K562 (cell line): ENCODE results near the gene SH3BGRL3. TPM values are rescaled to one million over a fixed set of nuclear protein-coding genes. Genes with fewer than 3 reads are reported as not detected.

ENCODE experiments used
- ATF6 ChIP-seq: sonication (generic); formaldehyde crosslinking; IDR thresholded peaks from 2 replicates; pipeline ENCODE4 v1.4.0; 2020; ENCODE audit warnings: mild to moderate bottlenecking, missing genetic modification reagents
- CBFA2T3 ChIP-seq: fragments of 450-650 bp; IDR thresholded peaks from 2 replicates; pipeline ENCODE4 v1.6.1; 2017
- ERF ChIP-seq: fragments of 450-650 bp; formaldehyde crosslinking; IDR thresholded peaks from 2 replicates; pipeline ENCODE4 v1.4.0; 2020; ENCODE audit warnings: mild to moderate bottlenecking, mixed read lengths
- EWSR1 ChIP-seq: fragments of 450-650 bp; IDR thresholded peaks from 2 replicates; pipeline ENCODE4 v1.6.1; 2018; ENCODE audit warnings: borderline replicate concordance, mild to moderate bottlenecking, low read depth, moderate library complexity; ENCODE audit not compliant: partially characterized antibody
- FOXK1 ChIP-seq: sonication (generic); formaldehyde crosslinking; IDR thresholded peaks from 2 replicates; pipeline ENCODE4 v1.8.0; 2022; ENCODE audit warnings: missing genetic modification reagents, mild to moderate bottlenecking, borderline replicate concordance
- FOXM1 ChIP-seq, 2 experiments: fragments of 450-650 bp in 1 of 2; sonication (generic) in 1 of 2; formaldehyde crosslinking in 1 of 2; IDR thresholded peaks; 2 replicates each; pipeline versions ENCODE4 v1.6.1 to v1.9.0; 2017 to 2022; ENCODE audit warnings: low read depth in 2 of 2, mild to moderate bottlenecking in 2 of 2, missing genetic modification reagents in 1 of 2, moderate library complexity in 1 of 2
- FOXO4 ChIP-seq: fragments of 450-650 bp; formaldehyde crosslinking; IDR thresholded peaks from 2 replicates; pipeline ENCODE4 v1.4.0; 2020; ENCODE audit warnings: mild to moderate bottlenecking, moderate library complexity
- HMGXB4 ChIP-seq: sonication (generic); formaldehyde crosslinking; IDR thresholded peaks from 2 replicates; pipeline ENCODE4 v1.8.1; 2023; ENCODE audit warnings: mild to moderate bottlenecking, missing genetic modification reagents
- KLF13 ChIP-seq: fragments of 450-650 bp; IDR thresholded peaks from 2 replicates; pipeline ENCODE4 v1.6.1; 2016; ENCODE audit warnings: missing genetic modification characterization, low read depth, mild to moderate bottlenecking, missing compliant biosample characterization, moderate library complexity, borderline replicate concordance
- KLF6 ChIP-seq: fragments of 250-450 bp; sonication (Bioruptor Pico); IDR thresholded peaks from 2 replicates; pipeline ENCODE4 v1.4.0; 2020; ENCODE audit warnings: mild to moderate bottlenecking, moderate library complexity, borderline replicate concordance
- MEF2D ChIP-seq: conservative IDR thresholded peaks from 2 replicates; pipeline ENCODE4 v1.6.1; 2016; ENCODE audit warnings: low read depth, missing genetic modification characterization, missing compliant biosample characterization
- SNIP1 ChIP-seq: fragments of 450-650 bp; IDR thresholded peaks from 2 replicates; pipeline ENCODE4 v1.7.1; 2017; ENCODE audit warnings: low read depth, mild to moderate bottlenecking
- TCF3 ChIP-seq: sonication (generic); formaldehyde crosslinking; IDR thresholded peaks from 2 replicates; pipeline ENCODE4 v1.4.0; 2020; ENCODE audit warnings: mild to moderate bottlenecking, missing genetic modification reagents
- TCF7L2 ChIP-seq: fragments of 150-350 bp; IDR thresholded peaks from 2 replicates; pipeline ENCODE4 v1.6.1; 2016; ENCODE audit warnings: low read depth, mild to moderate bottlenecking, low read length, moderate library complexity
- TRIM24 ChIP-seq, 2 experiments: fragments of 450-650 bp; IDR thresholded peaks; 2 replicates each; pipeline ENCODE4 v1.6.1; 2016
- ZKSCAN3 ChIP-seq: fragments of 250-450 bp; sonication (Bioruptor Pico); IDR thresholded peaks from 2 replicates; pipeline ENCODE4 v1.4.0; 2020
- ZNF174 ChIP-seq: fragments of 250-450 bp; sonication (Bioruptor Pico); IDR thresholded peaks from 2 replicates; pipeline ENCODE4 v1.4.0; 2020; ENCODE audit warnings: mild to moderate bottlenecking
- ZNF253 ChIP-seq: fragments of 250-450 bp; sonication (Bioruptor Pico); conservative IDR thresholded peaks from 2 replicates; pipeline ENCODE4 v1.6.1; 2021; ENCODE audit warnings: mild to moderate bottlenecking
- ZNF445 ChIP-seq: fragments of 250-450 bp; sonication (Bioruptor Pico); IDR thresholded peaks from 2 replicates; pipeline ENCODE4 v1.4.0; 2020; ENCODE audit warnings: low read depth, mild to moderate bottlenecking, moderate library complexity
- ZNF644 ChIP-seq: fragments of 200-800 bp; sonication (Bioruptor generic); IDR thresholded peaks from 2 replicates; pipeline ENCODE4 v1.6.1; 2016; ENCODE audit warnings: low read depth, missing genetic modification characterization, missing compliant biosample characterization
- ZNF655 ChIP-seq: fragments of 250-450 bp; sonication (Bioruptor Pico); IDR thresholded peaks from 2 replicates; pipeline ENCODE4 v1.5.0; 2021
- polyA plus RNA-seq, 8 experiments: library from polyadenylated mRNA; depleted of rRNA in 4 of 8; stranded (reverse) in 5 of 8; unstranded in 3 of 8; fragments of >200 nt; fragmentation: Nextera tagmentation in 2 of 8; fragmentation: Illumina TruSeq in 1 of 8; extraction: Ambion mirVana in 2 of 8; extraction: Trizol in 1 of 8; gene quantifications; 2 replicates each; pipeline versions ENCODE4 v1.2.1 to v1.2.3, GENCODE V29; 2011 to 2014; ENCODE audit warnings: inconsistent platforms in 1 of 8, missing spikeins in 1 of 8
- total RNA-seq, 7 experiments: library from RNA; depleted of rRNA in 6 of 7; stranded (reverse); fragments of >200 nt in 6 of 7; fragmentation: Illumina TruSeq in 2 of 7; extraction: Trizol in 2 of 7; gene quantifications; 2 replicates each; pipeline versions ENCODE4 v1.2.1 to v1.2.3, GENCODE V29; 2011 to 2021; ENCODE audit warnings: low replicate concordance in 1 of 7

Gene SH3BGRL3
- total and polyA plus RNA-seq, 9 of the 15 experiments (the other 6 are each of a cell fraction or from before 2014, with no cell fraction given), result 30.3 to 140 (median 54.2) TPM

GRCh38 chr1:26268290-26269197 is 11.3 kb upstream of the SH3BGRL3 start (continued):
- TF ChIP-seq HMGXB4 (CRISPR knock-in tag) (no peak), ZNF253 (no peak), FOXM1 (IDR thresholded peaks at IDR 0.05; ENCODE audit: low read depth) (peak; percentile 32; the same call in 1 of the 2 replicates), FOXM1 (CRISPR knock-in tag; IDR thresholded peaks at IDR 0.05; ENCODE audit: low read depth) (no peak), ZNF445 (CRISPR knock-in tag) (no peak), CBFA2T3 (no peak), MEF2D (tag) (no peak), TCF3 (peak; percentile 26; the same call in 1 of the 2 replicates), TCF7L2 (no peak), ZNF174 (CRISPR knock-in tag) (no peak), ZNF644 (tag) (no peak), EWSR1 (no peak), TRIM24 (IDR thresholded peaks at IDR 0.05) (0 out of 4 replicates have a peak, but pooled peaks of 1 of the 2 experiments have one; percentile 50), SNIP1 (no peak), ZNF655 (CRISPR knock-in tag) (no peak), KLF6 (CRISPR knock-in tag) (no peak), ATF6 (CRISPR knock-in tag) (no peak), ZKSCAN3 (CRISPR knock-in tag) (no peak), KLF13 (tag) (no peak), FOXO4 (CRISPR knock-in tag) (no peak), FOXK1 (CRISPR knock-in tag) (no peak), ERF (CRISPR knock-in tag) (no peak)
